Epithelial cell of esophagus (primary cell): Measurements from ENCODE around the gene MTERF4.
"Not testable (repeated sequence)": the region's sequence is repeated elsewhere in the genome, so short reads cannot be mapped to it uniquely, and the experiment has no call there.

Experiments
- DNase-seq: peaks from one replicate; pipeline ENCODE4 v3.0.0; 2010; ENCODE audit warnings: low read depth
- H3K4me3 ChIP-seq: 2 replicates; pipeline ENCODE4 v1.5.1; 2011; ENCODE audit warnings: mild to moderate bottlenecking, low read length, control low read depth
- TF ChIP-seq, protein P1 (sequence below): IDR thresholded peaks from 2 replicates; pipeline ENCODE4 v1.5.1; 2011; ENCODE audit warnings: low read depth, mild to moderate bottlenecking, low read length, control low read depth, inconsistent platforms; ENCODE audit not compliant: insufficient read depth; ENCODE audit errors: missing control alignments

The MTERF4 gene

DNA sequence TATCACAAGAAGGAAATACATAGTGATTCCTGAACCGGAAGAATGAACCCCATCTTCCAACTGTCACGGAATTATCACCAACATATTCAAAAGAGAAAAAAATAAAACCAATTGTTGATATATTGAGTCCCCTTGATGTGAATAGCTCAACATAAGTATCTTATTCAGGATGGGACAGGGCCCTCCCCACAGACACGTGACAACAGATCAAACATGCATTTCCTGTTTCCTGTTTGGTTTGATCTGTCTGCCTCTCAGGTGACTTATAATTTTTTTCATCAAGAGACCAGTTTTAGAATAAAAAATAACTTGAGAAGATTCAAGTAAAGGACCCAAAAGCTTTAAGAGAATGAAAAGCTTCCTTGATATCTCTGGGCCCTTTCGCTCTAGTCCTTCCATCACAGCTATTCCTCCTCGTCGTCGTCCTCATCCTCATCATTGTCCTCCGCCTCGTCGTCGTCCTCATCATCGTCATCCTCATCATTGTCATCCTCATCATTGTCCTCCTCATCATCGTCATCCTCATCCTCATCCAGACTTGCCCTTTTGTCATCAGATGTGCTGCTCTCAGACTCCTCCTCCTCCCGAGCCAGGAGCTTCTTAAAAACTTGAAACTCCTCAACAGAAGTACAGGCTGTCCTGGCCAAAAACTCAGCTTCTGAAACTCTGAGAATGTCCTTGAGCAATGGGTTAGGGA lies 6.3 kb downstream of the MTERF4 start:
- no peak overlapping the region for H3K4me3 ChIP-seq
- TF ChIP-seq, protein P1, sequence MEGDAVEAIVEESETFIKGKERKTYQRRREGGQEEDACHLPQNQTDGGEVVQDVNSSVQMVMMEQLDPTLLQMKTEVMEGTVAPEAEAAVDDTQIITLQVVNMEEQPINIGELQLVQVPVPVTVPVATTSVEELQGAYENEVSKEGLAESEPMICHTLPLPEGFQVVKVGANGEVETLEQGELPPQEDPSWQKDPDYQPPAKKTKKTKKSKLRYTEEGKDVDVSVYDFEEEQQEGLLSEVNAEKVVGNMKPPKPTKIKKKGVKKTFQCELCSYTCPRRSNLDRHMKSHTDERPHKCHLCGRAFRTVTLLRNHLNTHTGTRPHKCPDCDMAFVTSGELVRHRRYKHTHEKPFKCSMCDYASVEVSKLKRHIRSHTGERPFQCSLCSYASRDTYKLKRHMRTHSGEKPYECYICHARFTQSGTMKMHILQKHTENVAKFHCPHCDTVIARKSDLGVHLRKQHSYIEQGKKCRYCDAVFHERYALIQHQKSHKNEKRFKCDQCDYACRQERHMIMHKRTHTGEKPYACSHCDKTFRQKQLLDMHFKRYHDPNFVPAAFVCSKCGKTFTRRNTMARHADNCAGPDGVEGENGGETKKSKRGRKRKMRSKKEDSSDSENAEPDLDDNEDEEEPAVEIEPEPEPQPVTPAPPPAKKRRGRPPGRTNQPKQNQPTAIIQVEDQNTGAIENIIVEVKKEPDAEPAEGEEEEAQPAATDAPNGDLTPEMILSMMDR, result no peak
- DNase-seq, result no peak

DNA sequence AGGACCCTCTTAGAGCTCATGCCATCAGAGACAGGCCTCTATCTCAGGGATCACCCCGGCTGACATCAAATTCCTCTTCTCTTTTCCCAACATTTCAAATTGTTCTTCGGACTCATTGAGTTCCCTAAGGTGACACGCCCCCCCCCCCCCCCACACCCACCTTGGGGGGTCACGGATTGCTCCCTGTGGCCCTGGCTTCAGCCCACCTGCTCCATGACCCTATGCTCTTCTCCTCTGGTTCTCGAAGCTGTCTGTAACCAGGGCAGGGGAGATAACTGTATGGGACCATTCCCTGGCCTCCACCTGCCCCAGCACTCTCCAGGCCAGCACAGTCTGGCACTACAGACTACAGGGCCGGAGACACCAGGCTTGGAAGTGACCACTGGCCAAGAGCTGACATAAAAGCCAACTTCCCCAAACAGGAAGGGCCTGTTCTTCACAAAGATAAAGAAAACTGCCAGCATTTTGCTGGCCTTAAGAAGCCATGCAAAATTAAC lies 7.1 kb downstream of the MTERF4 start:
- TF ChIP-seq, protein P1, result no peak
- no peak for DNase-seq
- H3K4me3 ChIP-seq, result no peak overlapping the region

DNA sequence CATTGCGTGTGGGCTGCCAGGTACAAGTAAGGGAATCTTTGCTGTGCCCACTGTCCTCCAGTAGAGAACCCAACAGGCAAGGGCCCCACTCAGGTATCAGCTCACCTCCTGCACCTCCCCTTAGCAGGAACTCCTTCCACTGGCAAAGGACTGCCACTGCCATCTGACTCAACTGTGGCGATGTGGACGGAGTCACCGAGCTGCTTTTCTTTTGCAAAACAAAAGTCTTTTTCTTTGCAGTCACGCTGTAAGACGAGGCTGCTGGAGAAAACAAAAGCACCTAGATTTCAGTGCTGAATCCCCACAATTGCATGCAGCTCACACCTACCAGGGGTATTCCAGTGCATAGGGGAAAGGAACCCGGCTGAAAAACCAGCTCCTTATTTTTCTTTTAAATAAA lies 7.9 kb downstream of the MTERF4 start:
- H3K4me3 ChIP-seq, result no peak overlapping the region
- DNase-seq, result no peak
- TF ChIP-seq, protein P1, result no peak

DNA sequence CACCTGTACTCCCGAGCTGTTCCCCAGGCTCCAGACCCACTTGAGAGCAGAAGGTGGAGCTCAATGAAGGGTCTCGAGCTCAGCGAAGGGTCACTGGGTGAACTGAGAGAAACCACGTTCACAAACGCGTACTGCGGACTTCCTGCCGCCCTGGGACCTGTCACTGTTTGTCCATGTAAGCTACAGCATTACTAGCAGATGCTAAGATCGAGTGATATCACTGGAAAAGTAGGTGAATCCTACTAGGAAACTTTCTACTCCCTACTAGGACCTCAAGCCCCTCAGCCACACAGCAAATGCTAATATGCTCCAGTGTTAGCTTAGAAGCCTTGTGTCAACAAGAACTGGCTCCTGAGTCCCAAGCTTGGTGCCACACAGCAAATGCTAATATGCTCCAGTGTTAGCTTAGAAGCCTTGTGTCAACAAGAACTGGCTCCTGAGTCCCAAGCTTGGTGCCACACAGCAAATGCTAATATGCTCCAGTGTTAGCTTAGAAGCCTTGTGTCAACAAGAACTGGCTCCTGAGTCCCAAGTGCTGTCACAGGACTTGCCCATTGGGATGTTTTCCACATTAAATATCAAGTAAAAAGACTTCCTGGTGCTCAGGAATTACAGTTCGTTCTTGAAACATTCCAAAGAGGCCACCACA lies 8.8 kb downstream of the MTERF4 start:
- not testable (repeated sequence) for DNase-seq, H3K4me3 ChIP-seq

DNA sequence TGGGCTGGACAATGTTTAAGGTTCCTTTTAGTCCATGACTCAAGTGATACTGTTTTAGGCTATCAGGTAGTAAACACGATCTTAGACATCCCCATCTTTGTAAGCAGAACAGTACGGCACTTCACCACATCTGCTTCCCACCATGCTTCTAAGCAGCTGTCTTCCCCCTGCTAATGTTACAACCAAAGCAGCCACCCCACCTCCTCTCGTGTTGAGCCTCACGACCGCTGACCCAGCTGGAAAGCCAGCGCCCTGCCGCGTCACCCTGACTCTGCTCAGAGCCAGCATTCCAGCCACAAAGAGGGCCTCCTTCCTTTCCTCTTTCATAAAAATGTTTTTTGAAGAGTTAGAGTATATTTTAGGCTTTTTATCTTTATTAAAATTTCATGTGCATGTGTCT lies 9.4 kb downstream of the MTERF4 start:
- TF ChIP-seq, protein P1, result no peak
- no peak overlapping the region for H3K4me3 ChIP-seq
- DNase-seq, result no peak

DNA sequence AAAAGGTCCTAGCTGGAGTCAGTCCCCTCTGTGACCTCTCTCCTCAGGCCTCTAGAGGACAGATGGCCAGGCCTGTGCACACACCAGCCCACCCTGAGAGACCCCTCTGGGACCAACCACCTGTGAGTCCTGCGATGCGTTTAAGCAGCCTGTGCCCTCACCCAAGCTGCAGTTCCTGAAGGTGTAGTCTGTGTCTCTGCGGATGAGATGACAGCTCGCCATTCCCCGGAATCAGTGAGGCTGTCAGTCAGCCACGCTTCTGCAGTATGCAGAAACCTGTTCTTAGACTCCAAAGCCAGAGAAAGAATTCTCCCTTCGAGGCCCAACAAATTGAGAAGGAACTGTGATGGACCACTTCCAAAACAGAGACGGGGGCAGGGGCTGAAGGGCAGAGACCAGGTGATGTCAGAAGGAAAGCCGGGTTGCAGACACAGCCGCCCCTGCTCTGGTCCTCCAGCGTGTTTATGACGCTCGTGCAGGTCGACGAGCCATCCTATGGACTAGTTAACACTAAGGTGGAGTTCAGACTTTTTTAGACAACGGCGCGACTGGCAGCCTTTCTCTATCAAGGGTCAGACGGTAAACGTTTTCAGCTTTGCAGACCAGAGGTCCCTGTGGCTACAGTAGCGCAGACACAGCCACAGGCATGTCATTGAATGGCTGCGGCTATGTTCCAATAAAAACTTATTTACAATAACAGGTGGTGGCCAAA lies 10.2 kb downstream of the MTERF4 start:
- H3K4me3 ChIP-seq, result no peak overlapping the region
- TF ChIP-seq, protein P1, result no peak

DNA sequence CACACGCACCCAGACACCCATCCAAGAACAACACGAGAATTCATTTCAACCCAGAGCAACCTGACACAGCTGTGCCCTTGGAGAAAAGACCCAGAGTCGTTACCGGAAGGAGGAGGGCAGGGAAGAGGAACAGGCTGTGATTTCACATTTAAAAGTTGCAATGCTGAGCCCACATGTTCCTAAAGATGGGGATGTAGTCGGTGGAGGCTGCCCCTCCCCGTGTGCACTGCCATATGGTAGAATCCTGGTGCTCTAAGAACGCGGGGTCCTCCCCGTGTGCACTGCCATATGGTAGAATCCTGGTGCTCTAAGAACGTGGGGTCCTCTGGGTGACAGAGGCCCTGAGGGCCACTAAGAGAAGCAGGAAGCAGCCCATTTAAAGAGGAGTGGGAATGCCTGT lies 10.9 kb downstream of the MTERF4 start:
- DNase-seq, result no peak
- TF ChIP-seq, protein P1, result no peak
- no peak overlapping the region for H3K4me3 ChIP-seq

More for the DNA sequence above, 10.2 kb downstream of the MTERF4 start:
- DNase-seq, result no peak
